ENCODE data around the gene TASP1.

GRCh38 chr20:13530146-13530545, 108.6 kb downstream of the TASP1 start:
- TF ChIP-seq CTCF (IDR thresholded peaks at IDR 0.05) (no peak), POLR2A (IDR thresholded peaks at IDR 0.05) (no peak)
